IPS-15b (cell line): ENCODE data around the gene ZMYM2.
"Not testable (repeated sequence)": the region's sequence is repeated elsewhere in the genome, so short reads cannot be mapped to it uniquely, and the experiment has no call there.

ENCODE experiments used
- H3K27me3 ChIP-seq: one replicate; pipeline ENCODE4 v1.6.1; 2013; ENCODE audit warnings: low read length; ENCODE audit not compliant: control insufficient read depth, insufficient read depth
- H3K36me3 ChIP-seq: one replicate; pipeline ENCODE4 v1.6.1; 2013; ENCODE audit warnings: low read length; ENCODE audit not compliant: control insufficient read depth, insufficient read depth
- H3K4me1 ChIP-seq: one replicate; pipeline ENCODE4 v1.6.1; 2013; ENCODE audit warnings: mild to moderate bottlenecking, low read length; ENCODE audit not compliant: control insufficient read depth, insufficient read depth
- H3K4me3 ChIP-seq: one replicate; pipeline ENCODE4 v1.5.1; 2013; ENCODE audit warnings: low read depth, low read length
- H3K9ac ChIP-seq: one replicate; pipeline ENCODE4 v1.6.1; 2013; ENCODE audit warnings: low read depth, mild to moderate bottlenecking, low read length
- H3K9me3 ChIP-seq: one replicate; pipeline ENCODE4 v1.6.1; 2013; ENCODE audit warnings: mild to moderate bottlenecking, low read length; ENCODE audit not compliant: control insufficient read depth, insufficient read depth

ZMYM2 gene

GRCh38 chr13:20033486-20033885 lies 75.0 kb downstream of the ZMYM2 start:
- no peak overlapping the region for H3K4me3 ChIP-seq
- peaks cover 2% of the 10 kb centered on the region for H3K36me3 ChIP-seq
- H3K9me3 ChIP-seq: no peaks in the 10 kb centered on the region
- H3K9ac ChIP-seq: no peak overlapping the region
- H3K27me3 ChIP-seq: no peaks in the 10 kb centered on the region
- H3K4me1 ChIP-seq: no peaks in the 10 kb centered on the region

GRCh38 chr13:20035130-20035529 lies 76.6 kb downstream of the ZMYM2 start:
- no peaks in the 10 kb centered on the region for H3K4me1 ChIP-seq
- H3K36me3 ChIP-seq: peaks cover 2% of the 10 kb centered on the region
- H3K9me3 ChIP-seq: no peaks in the 10 kb centered on the region

GRCh38 chr13:20037908-20038307 lies 79.4 kb downstream of the ZMYM2 start:
- H3K4me1 ChIP-seq: no peaks in the 10 kb centered on the region
- H3K27me3 ChIP-seq: no peaks in the 10 kb centered on the region
- no peaks in the 10 kb centered on the region for H3K9me3 ChIP-seq
- H3K36me3 ChIP-seq: peaks cover 3% of the 10 kb centered on the region
- H3K4me3 ChIP-seq: no peak overlapping the region
- H3K9ac ChIP-seq: no peak overlapping the region

More at GRCh38 chr13:20035130-20035529, 76.6 kb downstream of the ZMYM2 start:
- Histone ChIP-seq H3K27me3 (no peaks in the 10 kb centered on the region), H3K9ac (no peak overlapping the region), H3K4me3 (no peak overlapping the region)

- H3K4me1 ChIP-seq, H3K9ac ChIP-seq, H3K27me3 ChIP-seq, H3K9me3 ChIP-seq, H3K4me3 ChIP-seq: not testable (repeated sequence)
- peaks cover 16% of the 10 kb centered on the region for H3K36me3 ChIP-seq
Measured at GRCh38 chr13:20042603-20043002, 84.1 kb downstream of the ZMYM2 start.

- Histone ChIP-seq H3K9ac (no peak overlapping the region), H3K4me1 (peaks cover 2% of the 10 kb centered on the region), H3K9me3 (no peaks in the 10 kb centered on the region), H3K4me3 (no peak overlapping the region), H3K27me3 (no peaks in the 10 kb centered on the region), H3K36me3 (peaks cover 16% of the 10 kb centered on the region)
Measured at GRCh38 chr13:20043207-20043925, 84.8 kb downstream of the ZMYM2 start.

- no peaks in the 10 kb centered on the region for H3K9me3 ChIP-seq
- H3K9ac ChIP-seq: no peak overlapping the region
- H3K36me3 ChIP-seq: peaks cover 16% of the 10 kb centered on the region
- H3K4me3 ChIP-seq: no peak overlapping the region
- H3K27me3 ChIP-seq: no peaks in the 10 kb centered on the region
- H3K4me1 ChIP-seq: peaks cover 2% of the 10 kb centered on the region
Measured at GRCh38 chr13:20044086-20044485, 85.6 kb downstream of the ZMYM2 start.

GRCh38 chr13:20045950-20046548 lies 87.5 kb downstream of the ZMYM2 start:
- Histone ChIP-seq H3K4me3 (no peak overlapping the region), H3K36me3 (peaks cover 16% of the 10 kb centered on the region), H3K9ac (no peak overlapping the region), H3K9me3 (no peaks in the 10 kb centered on the region), H3K4me1 (peaks cover 6% of the 10 kb centered on the region), H3K27me3 (no peaks in the 10 kb centered on the region)

- no peaks in the 10 kb centered on the region for H3K27me3 ChIP-seq
- peaks cover 13% of the 10 kb centered on the region for H3K4me1 ChIP-seq
- H3K4me3 ChIP-seq: no peak overlapping the region
- H3K9me3 ChIP-seq: no peaks in the 10 kb centered on the region
- H3K36me3 ChIP-seq: no peaks in the 10 kb centered on the region
- H3K9ac ChIP-seq: no peak overlapping the region
Measured at GRCh38 chr13:20049558-20050473, 91.3 kb downstream of the ZMYM2 start.

GRCh38 chr13:20051366-20051765 lies 92.8 kb downstream of the ZMYM2 start:
- Histone ChIP-seq H3K4me1 (peaks cover 21% of the 10 kb centered on the region), H3K4me3 (no peak overlapping the region), H3K27me3 (no peaks in the 10 kb centered on the region), H3K9ac (no peak overlapping the region), H3K9me3 (no peaks in the 10 kb centered on the region), H3K36me3 (no peaks in the 10 kb centered on the region)

- peaks cover 3% of the 10 kb centered on the region for H3K36me3 ChIP-seq
- peaks cover 24% of the 10 kb centered on the region for H3K4me1 ChIP-seq
Measured at GRCh38 chr13:20053016-20053415, 94.5 kb downstream of the ZMYM2 start.

GRCh38 chr13:20053891-20054290 lies 95.4 kb downstream of the ZMYM2 start:
- H3K36me3 ChIP-seq: peaks cover 3% of the 10 kb centered on the region
- H3K4me3 ChIP-seq: no peak overlapping the region
- H3K4me1 ChIP-seq: peaks cover 24% of the 10 kb centered on the region
- H3K9me3 ChIP-seq: no peaks in the 10 kb centered on the region
- H3K9ac ChIP-seq: no peak overlapping the region
- no peaks in the 10 kb centered on the region for H3K27me3 ChIP-seq

More at GRCh38 chr13:20053016-20053415, 94.5 kb downstream of the ZMYM2 start:
- H3K9ac ChIP-seq: no peak overlapping the region
- no peaks in the 10 kb centered on the region for H3K27me3 ChIP-seq
- no peaks in the 10 kb centered on the region for H3K9me3 ChIP-seq
- no peak overlapping the region for H3K4me3 ChIP-seq
